Endothelial cell of umbilical vein (primary cell): ENCODE measurements around the gene RGS9. TPM values are rescaled to one million over a fixed set of nuclear protein-coding genes. Genes with fewer than 3 reads are reported as not detected.

Experiments used
- BruUV-seq: library from RNA; stranded (reverse); fragments of 400-500 nt; replicated peaks from 2 replicates; lab custom pipeline; 2021; lab: Mats Ljungman, UMichigan
- CTCF ChIA-PET: fragments of 300-600, 350-600 bp; sonication (Branson Sonifier 250); formaldehyde crosslinking; loops from one replicate; lab custom pipeline; 2021; ENCODE audit warnings: antibody characterized with exemption, inconsistent platforms; lab: Charles Lee
- POLR2A ChIA-PET: fragments of 300-600, 350-600 bp; sonication (Branson Sonifier 250); formaldehyde crosslinking; loops from one replicate; lab custom pipeline; 2021; ENCODE audit warnings: antibody characterized with exemption, inconsistent platforms; lab: Charles Lee
- DNase-seq: peaks from one replicate; pipeline ENCODE4 v3.0.0-alpha.2; 2011; ENCODE audit warnings: low read depth, low spot score
- FAIRE-seq: peaks from 2 replicates; lab custom pipeline; 2011; peaks lifted over from hg19 to GRCh38; lab: Jason Lieb, UNC
- H2AFZ ChIP-seq: 2 replicates; pipeline ENCODE4 v1.6.0; 2012; ENCODE audit warnings: low read depth, low read length, control low read depth, inconsistent platforms
- H3K27ac ChIP-seq: 2 replicates; pipeline ENCODE4 v1.5.1; 2011; ENCODE audit warnings: low read depth, mild to moderate bottlenecking, control low read depth, low read length, moderate library complexity; ENCODE audit not compliant: insufficient read depth
- H3K27me3 ChIP-seq, 2 experiments: 2 replicates each; pipeline versions ENCODE4 v1.6.0 to v1.6.1; 2011; ENCODE audit warnings: low read length in 2 of 2, mixed read lengths in 1 of 2; ENCODE audit not compliant: control insufficient read depth in 2 of 2, insufficient read depth in 2 of 2
- H3K36me3 ChIP-seq, 2 experiments: 2 replicates in 1 of 2; 3 replicates in 1 of 2; pipeline ENCODE4 v1.5.1; 2011; ENCODE audit warnings: low read length in 2 of 2, mild to moderate bottlenecking in 1 of 2, moderate library complexity in 1 of 2; ENCODE audit not compliant: control insufficient read depth in 2 of 2, insufficient read depth in 2 of 2; ENCODE audit errors: extremely low read depth in 1 of 2
- H3K4me1 ChIP-seq: 3 replicates; pipeline ENCODE4 v1.5.1; 2011; ENCODE audit warnings: mild to moderate bottlenecking, low read length; ENCODE audit not compliant: control insufficient read depth, insufficient read depth; ENCODE audit errors: extremely low read depth
- H3K4me2 ChIP-seq: 2 replicates; pipeline ENCODE4 v1.6.1; 2011; ENCODE audit warnings: low read length, control low read depth, mixed read lengths; ENCODE audit not compliant: insufficient read depth
- H3K4me3 ChIP-seq, 3 experiments: fragments of 200-600 bp in 1 of 3; sonication (generic), shearing (Covaris generic) in 1 of 3; replicated peaks in 1 of 3; 2 replicates each; pipeline ENCODE4 v1.5.1; 2011 to 2016; ENCODE audit warnings: control low read depth in 3 of 3, low read length in 3 of 3, mild to moderate bottlenecking in 2 of 3, inconsistent platforms in 1 of 3, low read depth in 1 of 3, moderate library complexity in 1 of 3; ENCODE audit not compliant: insufficient read depth in 1 of 3
- H3K79me2 ChIP-seq: 2 replicates; pipeline ENCODE4 v1.6.0; 2012; ENCODE audit warnings: low read length, inconsistent platforms; ENCODE audit not compliant: control insufficient read depth, insufficient read depth
- H3K9ac ChIP-seq: replicated peaks from 2 replicates; pipeline ENCODE3; 2011; ENCODE audit warnings: low read length, control low read depth; ENCODE audit not compliant: insufficient read depth; ENCODE audit errors: extremely low read depth
- H3K9me1 ChIP-seq: replicated peaks from 3 replicates; pipeline ENCODE4 v1.6.0; 2011; ENCODE audit warnings: mild to moderate bottlenecking, low read length; ENCODE audit not compliant: control insufficient read depth, insufficient read depth; ENCODE audit errors: extremely low read depth
- H3K9me3 ChIP-seq: replicated peaks from 2 replicates; pipeline ENCODE4 v1.5.1; 2012; ENCODE audit warnings: low read length, inconsistent platforms; ENCODE audit not compliant: control insufficient read depth, insufficient read depth
- H4K20me1 ChIP-seq: replicated peaks from 2 replicates; pipeline ENCODE3; 2011; ENCODE audit warnings: mild to moderate bottlenecking, low read length; ENCODE audit not compliant: control insufficient read depth, insufficient read depth; ENCODE audit errors: extremely low read depth
- EZH2 ChIP-seq: IDR thresholded peaks from 2 replicates; pipeline ENCODE4 v1.6.1; 2012; ENCODE audit warnings: borderline replicate concordance, low read depth, mild to moderate bottlenecking, moderate library complexity, low read length, inconsistent platforms; ENCODE audit not compliant: severe bottlenecking
- FOS ChIP-seq: IDR thresholded peaks from 2 replicates; pipeline ENCODE4 v1.6.1; 2011; ENCODE audit warnings: mild to moderate bottlenecking, low read length, moderate library complexity, borderline replicate concordance; ENCODE audit not compliant: insufficient read depth
- JUN ChIP-seq: IDR thresholded peaks from 2 replicates; pipeline ENCODE4 v1.6.1; 2011; ENCODE audit warnings: borderline replicate concordance, low read depth; ENCODE audit not compliant: insufficient read length, insufficient read depth
- MYC ChIP-seq: IDR thresholded peaks from one replicate; pipeline ENCODE4 v1.6.1; 2011; ENCODE audit warnings: mild to moderate bottlenecking, low read depth, low read length
- POLR2A ChIP-seq: IDR thresholded peaks from 2 replicates; pipeline ENCODE4 v1.6.1; 2012; ENCODE audit warnings: low read depth, mild to moderate bottlenecking, control low read depth, low read length
- dilution Hi-C: fragments of 300-500 bp; cut with MboI; formaldehyde crosslinking; loops from one replicate; pipeline ENCODE4 v1.15.0; 2019; ENCODE audit warnings: low sequenced_read_pairs; ENCODE audit not compliant: extremely low pct_ligation_motif_present
- intact Hi-C: fragments of 100-400 bp; cut with micrococcal nuclease; formaldehyde crosslinking; loops from one replicate; pipeline ENCODE4 v1.10.0; 2022
- polyA plus RNA-seq, 4 experiments: library from polyadenylated mRNA; depleted of rRNA in 3 of 4; stranded (reverse) in 3 of 4; unstranded in 1 of 4; fragments of >200 nt; gene quantifications; 2 replicates each; pipeline versions ENCODE4 v1.2.1 to v1.2.3, GENCODE V29; 2011 to 2012; ENCODE audit warnings: missing spikeins in 1 of 4
- total RNA-seq: library from RNA; stranded (reverse); gene quantifications from 2 replicates; pipeline ENCODE4 v1.2.3, GENCODE V29; 2021
- TF ChIP-seq, protein P1 (sequence below), 2 donors: IDR thresholded peaks; 1 replicate in 1 of 2; 2 replicates in 1 of 2; pipeline ENCODE4 v1.5.1; 2011; ENCODE audit warnings: low read length in 2 of 2, mild to moderate bottlenecking in 2 of 2, moderate library complexity in 2 of 2, control low read depth in 1 of 2, inconsistent platforms in 1 of 2, low read depth in 1 of 2; ENCODE audit not compliant: insufficient read depth in 1 of 2; ENCODE audit errors: extremely low read depth in 1 of 2

The RGS9 gene
- total and polyA plus RNA-seq, 2 donors (not counting 3 experiments of a cell fraction or from before 2014, with no cell fraction given), result 0.61 to 1.4 TPM

DNA sequence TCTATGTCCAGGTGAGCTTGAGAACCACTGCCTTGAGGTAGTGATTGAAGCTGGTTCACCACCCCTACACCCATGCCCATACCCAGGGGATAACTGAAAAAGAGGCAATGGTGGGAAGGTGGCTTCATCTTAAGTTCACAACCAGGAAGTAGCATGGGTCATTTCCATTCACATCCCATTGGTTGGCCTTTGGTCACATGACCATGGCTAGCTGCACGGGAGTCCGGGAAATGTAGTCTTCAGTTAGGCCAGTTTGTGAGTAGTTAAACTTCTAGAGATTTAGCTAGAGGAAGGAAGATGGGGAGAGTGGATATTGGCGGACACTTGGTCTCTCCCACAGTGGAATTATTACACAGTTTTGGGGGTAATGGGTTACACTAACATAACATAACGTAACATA is 92.9 kb downstream of the RGS9 start:
- intact Hi-C loops, result loop anchor here (2.0 to 10.0 kb wide), 2 partner anchors 63 to 1675 kb away; no protein-coding TSS in a partner anchor
- CTCF ChIA-PET, result interaction anchor here (0.8 to 4.4 kb wide), 4 partner anchors 11 to 935 kb away, joined by 3 to 108 read pairs (median 8); no protein-coding TSS in a partner anchor

DNA sequence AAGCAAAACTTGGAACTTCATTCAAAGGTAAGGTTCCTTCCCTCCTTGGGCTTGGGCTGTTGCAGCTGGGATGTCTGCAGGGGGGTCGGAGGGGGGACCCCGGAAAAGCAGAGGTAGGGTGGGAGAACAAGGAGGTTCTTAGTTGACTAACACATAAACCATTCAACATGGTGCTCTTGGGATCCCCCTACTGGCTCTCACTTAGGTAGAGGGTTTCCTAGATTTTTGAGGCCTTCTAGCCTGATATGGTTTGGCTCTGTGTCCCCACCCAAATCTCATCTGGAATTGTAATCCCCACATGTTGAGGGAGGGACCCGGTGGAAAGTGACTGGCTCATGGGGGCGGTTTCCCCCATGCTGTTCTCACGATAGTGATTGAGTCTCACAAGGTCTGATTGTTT is 93.9 kb downstream of the RGS9 start:
- no peak overlapping the region for H3K4me2 ChIP-seq
- H3K9me1 ChIP-seq, result no peaks in the 10 kb centered on the region
- H3K27ac ChIP-seq, result no peak overlapping the region
- peaks cover 13% of the 10 kb centered on the region for H3K4me1 ChIP-seq
- no peak overlapping the region for H3K4me3 ChIP-seq
- ChIA-PET CTCF (interaction anchor here (0.6 to 4.4 kb wide), 38 partner anchors 11 to 1675 kb away, joined by 3 to 108 read pairs (median 4); no protein-coding TSS in a partner anchor), POLR2A (no interaction called here)
- H3K79me2 ChIP-seq, result no peaks in the 10 kb centered on the region
- no peak overlapping the region for H3K9ac ChIP-seq
- H3K9me3 ChIP-seq, result no peaks in the 10 kb centered on the region
- no peaks in the 10 kb centered on the region for H3K36me3 ChIP-seq
- BruUV-seq, result no TSS peak
- dilution Hi-C loops (no loop called here), intact Hi-C loops (loop anchor here (1.0 to 10.0 kb wide), 8 partner anchors 47 to 1674 kb away; partner anchors contain the start of gene AXIN2)
- H2AFZ ChIP-seq, result no peak overlapping the region
- H4K20me1 ChIP-seq, result no peaks in the 10 kb centered on the region
- DNase-seq (no peak), FAIRE-seq (peak; percentile 21)
- TF ChIP-seq POLR2A (no peak), FOS (no peak), JUN (no peak)
- peaks cover 9 to 13% of the 10 kb centered on the region in 2 experiments for H3K27me3 ChIP-seq

More for the DNA sequence above, 92.9 kb downstream of the RGS9 start:
- H3K9me3 ChIP-seq, result no peaks in the 10 kb centered on the region
- H3K4me1 ChIP-seq, result peaks cover 13% of the 10 kb centered on the region
- POLR2A ChIA-PET, result no interaction called here
- no peaks in the 10 kb centered on the region for H3K36me3 ChIP-seq
- H3K79me2 ChIP-seq, result no peaks in the 10 kb centered on the region
- H3K9ac ChIP-seq, result no peak overlapping the region
- no peak overlapping the region for H3K27ac ChIP-seq
- no peaks in the 10 kb centered on the region for H3K9me1 ChIP-seq
- H3K4me2 ChIP-seq, result no peak overlapping the region
- peaks cover 14 to 15% of the 10 kb centered on the region in 2 experiments for H3K27me3 ChIP-seq
- dilution Hi-C loops, result no loop called here
- TF ChIP-seq FOS (no peak), MYC (no peak), JUN (no peak), EZH2 (no peak)
- TF ChIP-seq, protein P1, sequence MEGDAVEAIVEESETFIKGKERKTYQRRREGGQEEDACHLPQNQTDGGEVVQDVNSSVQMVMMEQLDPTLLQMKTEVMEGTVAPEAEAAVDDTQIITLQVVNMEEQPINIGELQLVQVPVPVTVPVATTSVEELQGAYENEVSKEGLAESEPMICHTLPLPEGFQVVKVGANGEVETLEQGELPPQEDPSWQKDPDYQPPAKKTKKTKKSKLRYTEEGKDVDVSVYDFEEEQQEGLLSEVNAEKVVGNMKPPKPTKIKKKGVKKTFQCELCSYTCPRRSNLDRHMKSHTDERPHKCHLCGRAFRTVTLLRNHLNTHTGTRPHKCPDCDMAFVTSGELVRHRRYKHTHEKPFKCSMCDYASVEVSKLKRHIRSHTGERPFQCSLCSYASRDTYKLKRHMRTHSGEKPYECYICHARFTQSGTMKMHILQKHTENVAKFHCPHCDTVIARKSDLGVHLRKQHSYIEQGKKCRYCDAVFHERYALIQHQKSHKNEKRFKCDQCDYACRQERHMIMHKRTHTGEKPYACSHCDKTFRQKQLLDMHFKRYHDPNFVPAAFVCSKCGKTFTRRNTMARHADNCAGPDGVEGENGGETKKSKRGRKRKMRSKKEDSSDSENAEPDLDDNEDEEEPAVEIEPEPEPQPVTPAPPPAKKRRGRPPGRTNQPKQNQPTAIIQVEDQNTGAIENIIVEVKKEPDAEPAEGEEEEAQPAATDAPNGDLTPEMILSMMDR (IDR thresholded peaks at IDR 0.05; ENCODE audit: extremely low read depth in 1 of 2, insufficient read depth in 1 of 2, low read depth in 1 of 2, low read length in 2 of 2), result no peak
- H4K20me1 ChIP-seq, result no peaks in the 10 kb centered on the region
- H3K4me3 ChIP-seq, result no peak overlapping the region
- DNase-seq (no peak), FAIRE-seq (no peak)
- BruUV-seq, result no TSS peak
- no peak overlapping the region for H2AFZ ChIP-seq
